ENCODE results near the gene LENG1.

Gene LENG1

GRCh38 chr19:54162241-54162805, 2.8 kb upstream of the LENG1 start:
- peak; percentile 74 for DNase-seq

- DNase-seq, result no peak
Observed at GRCh38 chr19:54160854-54161253, 1.3 kb upstream of the LENG1 start.

GRCh38 chr19:54160182-54160811, 776 bp upstream of the LENG1 start:
- DNase-seq, result no peak

- no peak for DNase-seq
Observed at GRCh38 chr19:54158812-54159351, 639 bp downstream of the LENG1 start.

GRCh38 chr19:54156953-54157352, 2.6 kb downstream of the LENG1 start:
- DNase-seq, result no peak

- no peak for DNase-seq
Observed at GRCh38 chr19:54156490-54156889, 3.0 kb downstream of the LENG1 start.

- DNase-seq, result no peak
Observed at GRCh38 chr19:54155694-54156093, 3.8 kb downstream of the LENG1 start.

- DNase-seq, result peak; percentile 45
Observed at GRCh38 chr19:54154603-54155345, 4.7 kb downstream of the LENG1 start.

- DNase-seq, result no peak
Observed at GRCh38 chr19:54153731-54154326, 5.7 kb downstream of the LENG1 start.

GRCh38 chr19:54152878-54153524, 6.5 kb downstream of the LENG1 start:
- DNase-seq, result no peak

- no peak for DNase-seq
Observed at GRCh38 chr19:54152267-54152666, 7.3 kb downstream of the LENG1 start.

GRCh38 chr19:54151362-54152035, 8.0 kb downstream of the LENG1 start:
- DNase-seq, result no peak

GRCh38 chr19:54149021-54149812, 10.3 kb downstream of the LENG1 start:
- DNase-seq, result no peak

GRCh38 chr19:54148158-54148557, 11.4 kb downstream of the LENG1 start:
- DNase-seq, result no peak

GRCh38 chr19:54147676-54148075, 11.8 kb downstream of the LENG1 start:
- DNase-seq, result no peak

- DNase-seq, result no peak
Observed at GRCh38 chr19:54145541-54146158, 13.9 kb downstream of the LENG1 start.

- no peak for DNase-seq
Observed at GRCh38 chr19:54142166-54142780, 17.2 kb downstream of the LENG1 start.

- DNase-seq, result no peak
Observed at GRCh38 chr19:54141356-54141755, 18.2 kb downstream of the LENG1 start.

- DNase-seq, result no peak
Observed at GRCh38 chr19:54138489-54139256, 20.8 kb downstream of the LENG1 start.

Measured in activated gamma-delta T cell treated with Interleukin-2 at 50 U/mL for 16 hours (primary cell).